HepG2 (cell line): Measurements from ENCODE around the gene CREG1. TPM values are rescaled to one million over a fixed set of nuclear protein-coding genes. Genes with fewer than 3 reads are reported as not detected.

ENCODE experiments used
- ATAD3A ChIP-seq: sonication (generic); formaldehyde crosslinking; IDR thresholded peaks from 2 replicates; pipeline ENCODE4 v1.4.0; 2020; ENCODE audit warnings: missing genetic modification reagents
- BORCS8-MEF2B ChIP-seq: sonication (generic); formaldehyde crosslinking; IDR thresholded peaks from 2 replicates; pipeline ENCODE4 v1.8.0; 2022; ENCODE audit warnings: mild to moderate bottlenecking, missing genetic modification reagents
- CREM ChIP-seq, 2 experiments: sonication (generic) in 1 of 2; formaldehyde crosslinking in 1 of 2; IDR thresholded peaks; 2 replicates each; pipeline versions ENCODE4 v1.4.0 to v1.6.1; 2016 to 2020; ENCODE audit warnings: antibody characterized with exemption in 1 of 2, mild to moderate bottlenecking in 1 of 2, missing genetic modification reagents in 1 of 2
- HCFC1 ChIP-seq: fragments of 150-350 bp; IDR thresholded peaks from 2 replicates; pipeline ENCODE4 v1.6.1; 2014; ENCODE audit warnings: low read depth, low read length
- IKZF1 ChIP-seq: fragments of 450-650 bp; IDR thresholded peaks from 2 replicates; pipeline ENCODE4 v1.7.1; 2016
- KDM4B ChIP-seq: sonication (generic); formaldehyde crosslinking; IDR thresholded peaks from 2 replicates; pipeline ENCODE4 v1.4.0; 2020; ENCODE audit warnings: missing genetic modification reagents
- MAFF ChIP-seq: IDR thresholded peaks from 2 replicates; pipeline ENCODE4 v1.6.1; 2011; ENCODE audit warnings: low read depth, low read length, improper control_type of control experiment
- MZF1 ChIP-seq: sonication (generic); formaldehyde crosslinking; IDR thresholded peaks from 2 replicates; pipeline ENCODE4 v1.8.1; 2023; ENCODE audit warnings: mild to moderate bottlenecking, missing genetic modification reagents, borderline replicate concordance
- NCOR1 ChIP-seq: fragments of 200-600 bp; sonication (generic); IDR thresholded peaks from 2 replicates; pipeline ENCODE4 v1.7.0; 2017; ENCODE audit warnings: antibody characterized with exemption, low read length, borderline replicate concordance
- NR2F1 ChIP-seq, 2 experiments: fragments of 450-650 bp in 1 of 2; formaldehyde crosslinking in 1 of 2; IDR thresholded peaks; 2 replicates each; pipeline versions ENCODE4 v1.5.0 to v1.6.1; 2016 to 2020; ENCODE audit warnings: mild to moderate bottlenecking in 1 of 2, missing compliant biosample characterization in 1 of 2, missing genetic modification reagents in 1 of 2, moderate library complexity in 1 of 2
- RAD21 ChIP-seq: fragments of 450-650 bp; formaldehyde crosslinking; IDR thresholded peaks from 2 replicates; pipeline ENCODE4 v1.5.0; 2020; ENCODE audit warnings: mild to moderate bottlenecking
- SRY ChIP-seq: sonication (generic); formaldehyde crosslinking; IDR thresholded peaks from 2 replicates; pipeline ENCODE4 v1.8.0; 2022; ENCODE audit warnings: mild to moderate bottlenecking, missing genetic modification reagents
- TCF7 ChIP-seq: sonication (generic); IDR thresholded peaks from 2 replicates; pipeline ENCODE4 v1.6.1; 2016; ENCODE audit warnings: antibody characterized with exemption, low read depth
- U2AF2 ChIP-seq: fragments of 200-400 bp; formaldehyde crosslinking; IDR thresholded peaks from 2 replicates; pipeline ENCODE4 v1.6.1; 2017; ENCODE audit warnings: low read depth, mild to moderate bottlenecking, low read length
- ZBTB42 ChIP-seq: sonication (generic); formaldehyde crosslinking; IDR thresholded peaks from 2 replicates; pipeline ENCODE4 v1.5.0; 2020; ENCODE audit warnings: mild to moderate bottlenecking, missing genetic modification reagents
- ZNF282 ChIP-seq: fragments of 450-650 bp; IDR thresholded peaks from 2 replicates; pipeline ENCODE4 v1.6.1; 2018; ENCODE audit not compliant: partially characterized antibody
- ZNF460 ChIP-seq: sonication (generic); formaldehyde crosslinking; IDR thresholded peaks from 2 replicates; pipeline ENCODE4 v1.5.1; 2020; ENCODE audit warnings: missing genetic modification reagents, mild to moderate bottlenecking, borderline replicate concordance
- ZNF598 ChIP-seq: sonication (generic); formaldehyde crosslinking; IDR thresholded peaks from 2 replicates; pipeline ENCODE4 v1.5.1; 2020; ENCODE audit warnings: mild to moderate bottlenecking, missing genetic modification reagents, borderline replicate concordance
- ZNF761 ChIP-seq: sonication (generic); formaldehyde crosslinking; conservative IDR thresholded peaks from 2 replicates; pipeline ENCODE4 v1.4.0; 2020; ENCODE audit warnings: mild to moderate bottlenecking, missing genetic modification reagents
- ZNF780A ChIP-seq: sonication (generic); formaldehyde crosslinking; IDR thresholded peaks from 2 replicates; pipeline ENCODE4 v1.8.0; 2022; ENCODE audit warnings: mild to moderate bottlenecking, missing genetic modification reagents, moderate library complexity
- polyA plus RNA-seq, 8 experiments: library from polyadenylated mRNA; depleted of rRNA in 3 of 8; stranded (reverse) in 7 of 8; unstranded in 1 of 8; fragments of >200 nt; fragmentation: Illumina TruSeq in 4 of 8; extraction: Trizol in 4 of 8; gene quantifications; 2 replicates each; pipeline versions ENCODE4 v1.2.1 to v1.2.3, GENCODE V29; 2011 to 2016; ENCODE audit warnings: low read depth in 4 of 8, missing spikeins in 1 of 8, mixed read lengths in 1 of 8; ENCODE audit not compliant: insufficient read depth in 1 of 8
- total RNA-seq, 5 experiments: library from RNA; depleted of rRNA; stranded (reverse); fragments of >200 nt; fragmentation: Illumina TruSeq; extraction: Trizol; gene quantifications; 2 replicates each; pipeline ENCODE4 v1.2.3, GENCODE V29; 2016; ENCODE audit warnings: low read depth in 1 of 5
- TF ChIP-seq, protein P1 (sequence below): IDR thresholded peaks from 2 replicates; pipeline ENCODE4 v1.6.1; 2012; ENCODE audit warnings: low read length, improper control_type of control experiment
- TF ChIP-seq, protein P2 (sequence below): sonication (generic); formaldehyde crosslinking; IDR thresholded peaks from 2 replicates; pipeline ENCODE4 v1.8.1; 2023; ENCODE audit warnings: mild to moderate bottlenecking, moderate library complexity, missing genetic modification reagents

CREG1 gene
- total and polyA plus RNA-seq, 2 of the 13 experiments (the other 11 are each of a cell fraction or from before 2014, with no cell fraction given) = 31.3 to 33.5 TPM

- no peak for TF ChIP-seq NR2F1 (CRISPR knock-in tag; IDR thresholded peaks at IDR 0.05)
- TF ChIP-seq SRY (CRISPR knock-in tag) = peak; percentile 67; the same call in 1 of the 2 replicates
- TF ChIP-seq RAD21 (CRISPR knock-in tag) = peak; percentile 57; the same call in 1 of the 2 replicates
- TF ChIP-seq ZNF598 (CRISPR knock-in tag) = no peak
- TF ChIP-seq ZNF761 (CRISPR knock-in tag) = no peak
- no peak; the same call in 1 of the 2 replicates for TF ChIP-seq BORCS8-MEF2B (CRISPR knock-in tag)
- TF ChIP-seq, protein P1, sequence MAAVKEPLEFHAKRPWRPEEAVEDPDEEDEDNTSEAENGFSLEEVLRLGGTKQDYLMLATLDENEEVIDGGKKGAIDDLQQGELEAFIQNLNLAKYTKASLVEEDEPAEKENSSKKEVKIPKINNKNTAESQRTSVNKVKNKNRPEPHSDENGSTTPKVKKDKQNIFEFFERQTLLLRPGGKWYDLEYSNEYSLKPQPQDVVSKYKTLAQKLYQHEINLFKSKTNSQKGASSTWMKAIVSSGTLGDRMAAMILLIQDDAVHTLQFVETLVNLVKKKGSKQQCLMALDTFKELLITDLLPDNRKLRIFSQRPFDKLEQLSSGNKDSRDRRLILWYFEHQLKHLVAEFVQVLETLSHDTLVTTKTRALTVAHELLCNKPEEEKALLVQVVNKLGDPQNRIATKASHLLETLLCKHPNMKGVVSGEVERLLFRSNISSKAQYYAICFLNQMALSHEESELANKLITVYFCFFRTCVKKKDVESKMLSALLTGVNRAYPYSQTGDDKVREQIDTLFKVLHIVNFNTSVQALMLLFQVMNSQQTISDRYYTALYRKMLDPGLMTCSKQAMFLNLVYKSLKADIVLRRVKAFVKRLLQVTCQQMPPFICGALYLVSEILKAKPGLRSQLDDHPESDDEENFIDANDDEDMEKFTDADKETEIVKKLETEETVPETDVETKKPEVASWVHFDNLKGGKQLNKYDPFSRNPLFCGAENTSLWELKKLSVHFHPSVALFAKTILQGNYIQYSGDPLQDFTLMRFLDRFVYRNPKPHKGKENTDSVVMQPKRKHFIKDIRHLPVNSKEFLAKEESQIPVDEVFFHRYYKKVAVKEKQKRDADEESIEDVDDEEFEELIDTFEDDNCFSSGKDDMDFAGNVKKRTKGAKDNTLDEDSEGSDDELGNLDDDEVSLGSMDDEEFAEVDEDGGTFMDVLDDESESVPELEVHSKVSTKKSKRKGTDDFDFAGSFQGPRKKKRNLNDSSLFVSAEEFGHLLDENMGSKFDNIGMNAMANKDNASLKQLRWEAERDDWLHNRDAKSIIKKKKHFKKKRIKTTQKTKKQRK = no peak
- TF ChIP-seq MAFF = no peak
- no peak for TF ChIP-seq U2AF2
- no peak for TF ChIP-seq NCOR1
- 0 out of 2 replicates have a peak, but pooled peaks have one; percentile 69 for TF ChIP-seq ZBTB42
- TF ChIP-seq ZNF460 (CRISPR knock-in tag) = no peak
- TF ChIP-seq ZNF282 = no peak
- TF ChIP-seq ATAD3A = no peak
- TF ChIP-seq, protein P2, sequence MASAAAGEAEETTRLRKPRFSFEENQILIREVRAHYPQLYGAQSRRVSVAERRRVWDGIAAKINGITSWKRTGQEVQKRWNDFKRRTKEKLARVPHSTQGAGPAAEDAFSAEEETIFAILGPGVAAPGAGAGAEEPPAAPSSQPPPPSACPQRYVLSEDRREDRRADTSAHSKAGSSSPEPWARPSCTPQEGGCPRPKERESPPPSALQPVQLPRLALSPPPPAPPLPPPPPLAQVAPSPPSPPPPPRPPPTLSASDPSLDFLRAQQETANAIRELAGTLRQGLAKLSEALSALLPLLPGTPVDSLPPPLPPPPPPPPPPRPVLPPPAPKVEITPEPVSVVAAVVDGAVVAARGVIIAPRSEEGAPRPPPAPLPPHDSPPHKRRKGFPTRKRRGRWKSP (CRISPR knock-in tag) = no peak
- TF ChIP-seq HCFC1 = no peak
- TF ChIP-seq CREM (IDR thresholded peaks at IDR 0.05) = no peak
- TF ChIP-seq CREM (CRISPR knock-in tag; IDR thresholded peaks at IDR 0.05) = no peak
- no peak for TF ChIP-seq ZNF780A (CRISPR knock-in tag)
- TF ChIP-seq IKZF1 = no peak
- TF ChIP-seq TCF7 = no peak
- no peak for TF ChIP-seq MZF1 (CRISPR knock-in tag)
- no peak for TF ChIP-seq KDM4B (CRISPR knock-in tag)
These were observed at the start of gene CREG1 (continued) for GRCh38 chr1:167553136-167554027.
